GM18505 (cell line): Measurements from ENCODE around the gene CEACAM5.

Source experiments
- ATAC-seq: cut with Tn5 transposase; IDR thresholded peaks from one replicate; pipeline ENCODE4 v1.9.1; 2021; ENCODE audit not compliant: unreplicated experiment
- POLR2A ChIP-seq: IDR thresholded peaks from 4 replicates; pipeline ENCODE4 v1.6.1; 2011; ENCODE audit warnings: borderline replicate concordance; ENCODE audit not compliant: insufficient read depth, insufficient read length; ENCODE audit errors: extremely low read depth

Gene CEACAM5

GRCh38 chr19:41708481-41708880, at the start of gene CEACAM5:
Gene CEACAM5 (plus strand): TSS chr19:41708626. CDS start chr19:41708732, 106 bp downstream.
- ATAC-seq = no peak
- TF ChIP-seq POLR2A = no peak

- no peak for ATAC-seq
- TF ChIP-seq POLR2A = no peak
Measured at GRCh38 chr19:41666075-41666474, 42.4 kb upstream of the CEACAM5 start.

- no peak for ATAC-seq
- TF ChIP-seq POLR2A = no peak
Measured at GRCh38 chr19:41668315-41668714, 40.1 kb upstream of the CEACAM5 start.

- no peak for ATAC-seq
Measured at GRCh38 chr19:41670755-41671154, 37.7 kb upstream of the CEACAM5 start.

GRCh38 chr19:41671486-41671885, 36.9 kb upstream of the CEACAM5 start:
- no peak for TF ChIP-seq POLR2A
- ATAC-seq = no peak

More at GRCh38 chr19:41670755-41671154, 37.7 kb upstream of the CEACAM5 start:
- no peak for TF ChIP-seq POLR2A

GRCh38 chr19:41682437-41682836, 26.0 kb upstream of the CEACAM5 start:
- TF ChIP-seq POLR2A = no peak

GRCh38 chr19:41687419-41687818, 21.0 kb upstream of the CEACAM5 start:
- TF ChIP-seq POLR2A = no peak
- ATAC-seq = no peak

More at GRCh38 chr19:41682437-41682836, 26.0 kb upstream of the CEACAM5 start:
- no peak for ATAC-seq

- no peak for TF ChIP-seq POLR2A
- no peak for ATAC-seq
Measured at GRCh38 chr19:41688098-41688497, 20.3 kb upstream of the CEACAM5 start, which contains the start of gene CEACAM7. Gene CEACAM7 (minus strand): TSS chr19:41688270. CDS start chr19:41688165, 105 bp downstream.

- no peak for TF ChIP-seq POLR2A
- no peak for ATAC-seq
Measured at GRCh38 chr19:41688687-41689086, 19.7 kb upstream of the CEACAM5 start.

GRCh38 chr19:41689993-41690800, 18.2 kb upstream of the CEACAM5 start:
- no peak for TF ChIP-seq POLR2A
- no peak for ATAC-seq

GRCh38 chr19:41690801-41691065, 17.7 kb upstream of the CEACAM5 start:
- no peak for TF ChIP-seq POLR2A
- no peak for ATAC-seq

- TF ChIP-seq POLR2A = no peak
- no peak for ATAC-seq
Measured at GRCh38 chr19:41691268-41691970, 17.0 kb upstream of the CEACAM5 start.

GRCh38 chr19:41694196-41694595, 14.2 kb upstream of the CEACAM5 start:
- no peak for ATAC-seq
- no peak for TF ChIP-seq POLR2A
